GM21390 (cell line): ENCODE data around the gene TRAPPC4.

ENCODE experiments used
- ATAC-seq: cut with Tn5 transposase; IDR thresholded peaks from one replicate; pipeline ENCODE4 v1.9.1; 2021; ENCODE audit not compliant: unreplicated experiment

The TRAPPC4 gene

GRCh38 chr11:119061256-119061655 lies 42.7 kb downstream of the TRAPPC4 start:
- ATAC-seq = no peak

- ATAC-seq = no peak
Observed at GRCh38 chr11:119062779-119063178, 44.2 kb downstream of the TRAPPC4 start.

GRCh38 chr11:119065369-119065768 lies 46.8 kb downstream of the TRAPPC4 start:
- no peak for ATAC-seq

GRCh38 chr11:119067371-119068222 lies 49.0 kb downstream of the TRAPPC4 start, which contains the start of gene VPS11:
Gene VPS11, plus strand, starts transcription at chr11:119067818. Its CDS starts 6 bp downstream, at chr11:119067824.
- ATAC-seq = peak; percentile 85
